IPS-11a (cell line): Measurements from ENCODE around the gene HAVCR1.
"Not testable (repeated sequence)": the region's sequence is repeated elsewhere in the genome, so short reads cannot be mapped to it uniquely, and the experiment has no call there.

Experiments used
- H3K4me3 ChIP-seq: one replicate; pipeline ENCODE4 v1.5.1; 2013; ENCODE audit warnings: low read depth, low read length, control low read depth

HAVCR1 gene

DNA sequence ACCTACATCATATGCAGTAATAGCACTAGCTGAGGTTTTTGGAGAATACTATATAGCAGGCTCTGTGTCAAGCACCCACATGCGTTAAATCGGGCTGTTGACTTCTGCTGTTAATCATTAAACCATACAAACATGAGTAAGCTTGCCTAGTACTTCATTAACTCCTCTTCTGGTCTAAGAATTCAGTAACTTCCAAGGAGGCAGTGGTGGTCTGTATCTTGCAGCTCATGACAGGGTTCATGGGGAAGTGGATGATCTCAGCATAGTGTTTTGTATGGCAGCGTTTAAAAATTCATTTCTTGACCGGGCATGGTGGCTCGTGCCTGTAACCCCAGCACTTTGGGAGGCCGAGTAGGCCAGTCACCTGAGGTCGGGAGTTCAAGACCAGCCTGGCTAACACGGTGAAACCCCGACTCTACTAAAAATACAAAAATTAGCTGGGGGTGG is at the start of gene HAVCR1:
HAVCR1 (minus strand) TSS at position 24 of the 447 bp plus-strand sequence. CDS start 1,173 bp downstream, outside the sequence.
- no peak within 1 kb of the TSS for H3K4me3 ChIP-seq

DNA sequence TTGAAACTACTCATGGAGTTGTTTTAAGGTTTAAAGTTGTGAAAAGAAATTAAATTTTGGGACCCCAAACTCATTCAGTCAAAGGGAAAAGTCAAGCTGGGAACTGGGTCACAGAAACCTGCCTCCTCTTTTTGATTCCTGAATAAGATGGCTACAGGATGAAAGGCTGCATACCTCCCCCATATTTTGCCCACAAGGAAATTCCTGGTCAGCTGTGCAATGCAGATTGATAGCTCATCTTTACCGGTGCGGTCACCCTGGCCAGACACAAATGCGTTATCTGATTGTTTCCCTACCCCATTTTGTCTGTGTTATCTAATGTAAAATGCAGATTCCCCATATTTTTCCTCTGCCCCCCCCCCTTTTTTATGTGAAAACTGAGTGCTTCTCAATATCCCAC is 48.6 kb upstream of the HAVCR1 start:
- H3K4me3 ChIP-seq: no peak overlapping the region

DNA sequence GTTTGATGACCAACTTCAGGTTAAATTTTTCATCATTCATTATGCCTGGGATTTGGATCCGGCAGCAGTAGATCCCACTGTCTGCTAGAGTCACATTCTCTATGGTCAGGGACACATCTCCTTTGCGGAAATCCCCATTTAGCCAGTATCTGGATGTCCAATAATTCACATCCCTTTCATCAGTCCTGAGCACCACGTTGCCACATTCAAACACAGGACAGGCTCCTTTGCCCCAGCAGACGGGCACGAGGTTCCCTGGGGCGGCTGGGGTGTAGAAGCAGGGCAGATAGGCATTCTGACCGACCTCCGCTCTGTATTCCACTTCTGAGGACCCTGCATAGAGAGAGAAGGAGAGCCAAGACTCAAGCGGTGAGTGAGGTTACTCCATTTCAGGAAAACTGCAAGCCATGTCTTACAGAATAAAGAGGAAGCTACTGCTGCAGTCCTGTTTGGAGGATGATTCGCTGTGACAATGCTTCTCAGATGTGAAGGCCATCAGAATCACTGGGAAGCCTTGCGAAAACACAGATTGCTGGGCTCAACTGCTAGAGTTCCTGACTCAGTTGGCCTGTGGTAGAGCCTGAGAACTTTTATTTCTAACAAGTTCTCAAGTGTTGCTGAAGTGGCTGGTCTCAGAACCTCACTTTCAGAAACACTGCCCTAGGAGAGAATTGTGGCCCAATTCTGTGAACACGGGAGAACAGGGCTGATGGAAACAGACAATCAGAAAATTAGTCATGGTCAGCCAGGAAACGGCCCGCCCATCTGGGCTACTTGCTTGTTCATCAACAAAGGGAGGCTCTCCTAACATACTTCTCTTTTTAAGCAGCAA is 47.9 kb upstream of the HAVCR1 start:
- H3K4me3 ChIP-seq: no peak overlapping the region

DNA sequence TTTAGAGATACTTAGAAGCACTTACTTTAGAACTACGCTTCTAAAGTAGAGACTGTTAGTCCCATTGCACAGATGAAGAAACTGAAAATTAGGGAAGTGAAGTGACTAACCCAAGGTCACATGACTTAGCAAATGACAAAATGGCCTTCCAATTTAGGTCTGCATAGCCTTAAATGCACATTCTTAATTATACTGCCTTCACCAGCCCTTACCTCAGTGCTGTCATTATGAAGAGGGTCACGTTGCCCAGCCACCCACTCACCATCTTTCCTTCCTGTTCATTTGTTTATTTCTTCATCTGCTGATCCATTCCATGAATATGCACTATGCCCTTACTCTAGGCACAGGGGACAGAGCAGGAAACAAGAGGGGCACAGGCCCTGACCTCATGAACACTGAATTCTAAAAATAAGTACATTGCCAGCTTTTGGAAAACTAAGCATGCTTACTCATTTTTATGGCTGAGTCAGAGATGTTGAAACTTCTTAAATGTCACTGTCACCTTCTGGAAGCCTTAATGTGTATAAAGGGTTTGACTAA is 41.3 kb upstream of the HAVCR1 start:
- no peak overlapping the region for H3K4me3 ChIP-seq

DNA sequence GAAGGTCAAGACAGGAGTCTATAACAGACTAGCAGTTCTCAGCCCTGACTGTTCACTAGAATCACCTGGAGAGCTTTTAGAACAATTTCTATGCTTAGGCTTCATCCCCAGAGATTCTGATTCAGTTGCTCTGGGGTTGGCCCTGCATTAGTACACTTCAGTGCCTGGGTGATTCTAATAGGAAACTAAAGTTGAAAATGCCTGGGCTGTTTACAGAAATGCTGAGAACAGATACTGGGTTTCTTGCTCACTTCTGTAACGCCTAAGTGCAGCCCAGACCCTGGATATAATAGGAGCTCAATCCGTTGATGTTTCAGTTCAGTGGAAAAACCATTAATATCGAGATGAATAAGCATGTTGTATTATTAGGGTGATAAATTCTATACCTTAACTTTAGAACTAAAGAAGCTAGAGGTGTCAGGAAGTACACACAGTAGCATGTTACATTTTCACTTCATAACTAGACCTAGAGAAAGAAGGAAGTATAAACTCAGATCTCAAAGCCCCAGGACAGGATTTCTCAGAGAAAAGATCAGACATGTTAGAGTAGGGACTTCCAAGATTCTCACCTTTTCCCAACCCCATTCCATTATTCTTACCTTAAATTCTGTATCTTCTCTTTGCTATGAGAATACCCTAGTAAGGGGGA is 29.6 kb upstream of the HAVCR1 start:
- no peak overlapping the region for H3K4me3 ChIP-seq

DNA sequence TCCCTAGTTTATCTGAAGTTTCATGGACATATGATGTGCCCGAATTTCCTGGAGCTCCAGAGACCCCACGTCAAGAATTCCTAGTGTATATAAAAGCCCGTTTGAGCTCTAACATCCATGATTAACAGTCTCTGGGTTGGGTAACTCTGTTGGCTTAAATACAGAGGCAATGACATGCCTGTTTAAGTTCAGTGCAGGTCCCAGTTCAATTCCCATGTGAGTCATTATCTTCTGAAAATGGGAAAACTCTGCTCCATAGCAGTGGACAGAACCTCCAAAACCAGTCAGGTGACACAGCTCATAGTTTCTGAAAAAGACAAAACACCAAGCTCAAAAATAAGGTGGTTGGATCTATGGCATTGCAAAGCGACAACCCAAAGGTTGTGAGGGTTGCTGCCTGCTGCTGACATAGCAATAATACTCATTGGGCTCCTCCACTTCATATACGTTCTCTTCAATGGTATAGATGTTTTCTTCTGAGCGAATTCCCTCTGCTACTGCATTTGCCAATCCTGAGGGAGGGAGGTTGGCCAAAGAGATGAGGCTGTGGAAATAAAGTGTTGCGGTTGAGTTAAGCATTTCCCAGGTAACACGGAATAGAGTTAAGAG is 27.9 kb upstream of the HAVCR1 start:
- no peak overlapping the region for H3K4me3 ChIP-seq

DNA sequence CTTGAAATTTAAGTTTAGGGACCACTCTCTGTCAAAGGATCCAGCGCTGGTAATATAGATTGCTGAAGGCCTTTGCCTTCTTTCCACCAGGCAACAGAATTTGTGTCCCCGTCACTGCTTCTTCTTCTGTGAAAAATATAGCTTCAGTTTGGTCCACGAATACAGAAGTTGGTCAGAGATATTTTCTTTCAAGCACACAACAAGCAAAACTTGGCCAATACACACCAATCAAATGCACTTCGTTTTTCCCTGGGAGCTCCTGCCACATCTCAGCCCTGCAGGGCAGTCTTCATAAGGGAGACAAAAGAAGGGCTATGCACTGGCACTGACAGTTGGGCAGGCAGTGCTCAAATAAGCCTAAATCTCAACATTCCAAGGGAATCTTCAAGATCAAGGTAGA is 27.0 kb upstream of the HAVCR1 start:
- no peak overlapping the region for H3K4me3 ChIP-seq

DNA sequence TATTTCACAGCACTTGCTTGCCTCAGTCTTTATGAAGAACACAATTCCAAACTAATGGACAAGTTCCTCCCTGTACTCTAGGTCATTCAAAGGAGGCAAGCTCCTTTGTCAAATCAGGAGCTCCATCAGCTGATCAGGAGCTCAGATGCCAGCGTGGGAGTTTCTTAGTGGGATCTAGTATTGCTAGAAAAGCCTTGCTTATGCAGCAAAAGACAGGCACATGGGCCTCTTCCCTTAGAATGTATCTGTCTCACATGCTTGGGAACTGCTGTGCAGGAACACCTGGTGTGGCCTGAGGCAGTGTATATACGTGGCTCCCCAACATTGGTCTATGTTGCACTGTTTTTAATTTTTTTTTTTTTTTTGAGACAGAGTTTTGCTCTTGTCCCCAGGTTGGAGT is 21.4 kb upstream of the HAVCR1 start:
- no peak overlapping the region for H3K4me3 ChIP-seq

DNA sequence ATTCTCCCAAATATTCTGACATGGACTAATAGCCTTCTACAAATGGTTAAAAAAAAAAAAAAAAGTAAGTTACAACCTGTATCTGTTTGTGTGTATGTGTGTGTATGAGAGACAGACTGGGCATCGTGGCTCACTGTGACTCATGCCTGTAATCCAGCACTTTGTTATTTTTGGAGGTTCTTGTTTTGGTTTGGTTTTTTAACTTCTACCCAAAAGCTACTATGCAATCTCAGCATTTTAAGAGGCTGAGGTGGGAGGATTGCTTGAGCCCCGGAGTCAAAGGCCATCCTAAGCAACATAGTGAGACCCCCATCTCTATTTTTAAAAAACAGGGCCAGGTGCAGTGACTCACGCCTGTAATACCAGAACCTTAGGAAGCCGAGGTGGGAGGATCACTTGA is 17.6 kb upstream of the HAVCR1 start:
- H3K4me3 ChIP-seq: no peak overlapping the region

DNA sequence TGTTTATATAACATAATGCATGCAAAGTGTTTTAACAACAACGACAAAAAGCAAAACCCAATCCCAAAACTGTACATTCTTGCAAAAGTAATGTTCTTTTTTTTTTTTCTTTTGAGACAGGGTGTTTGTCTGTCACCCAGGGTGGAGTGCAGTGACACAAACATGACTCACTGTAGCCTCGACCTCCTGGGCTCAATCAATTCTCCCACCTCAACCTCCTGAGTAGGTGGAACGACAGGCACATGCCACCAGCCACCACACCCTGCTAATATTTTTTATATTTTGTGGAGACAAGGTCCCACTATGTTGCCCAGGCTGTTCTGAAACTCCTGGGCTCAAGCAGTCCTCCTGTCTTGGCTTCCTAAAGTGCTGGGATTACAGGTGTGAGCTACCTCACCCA is 13.6 kb upstream of the HAVCR1 start:
- H3K4me3 ChIP-seq: no peak overlapping the region

DNA sequence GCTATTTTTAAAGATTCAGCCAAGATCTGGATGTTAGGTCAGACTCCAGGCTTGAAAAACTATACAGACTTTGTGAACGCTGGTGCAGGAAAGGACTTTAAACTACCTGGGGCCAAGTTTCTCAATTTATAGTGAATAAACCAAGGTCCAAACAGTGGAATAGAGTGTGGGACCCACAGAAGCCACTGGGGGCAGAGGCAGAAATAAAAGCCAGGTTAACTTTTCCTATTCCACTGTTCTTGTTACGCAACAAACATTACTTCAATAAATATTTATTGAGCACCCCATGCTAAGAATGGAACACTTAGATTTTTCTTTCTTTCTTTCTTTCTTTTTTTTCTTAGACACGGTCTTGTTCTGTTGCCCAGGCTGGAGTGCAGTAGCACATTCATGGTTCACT is 11.0 kb upstream of the HAVCR1 start:
- H3K4me3 ChIP-seq: no peak overlapping the region

DNA sequence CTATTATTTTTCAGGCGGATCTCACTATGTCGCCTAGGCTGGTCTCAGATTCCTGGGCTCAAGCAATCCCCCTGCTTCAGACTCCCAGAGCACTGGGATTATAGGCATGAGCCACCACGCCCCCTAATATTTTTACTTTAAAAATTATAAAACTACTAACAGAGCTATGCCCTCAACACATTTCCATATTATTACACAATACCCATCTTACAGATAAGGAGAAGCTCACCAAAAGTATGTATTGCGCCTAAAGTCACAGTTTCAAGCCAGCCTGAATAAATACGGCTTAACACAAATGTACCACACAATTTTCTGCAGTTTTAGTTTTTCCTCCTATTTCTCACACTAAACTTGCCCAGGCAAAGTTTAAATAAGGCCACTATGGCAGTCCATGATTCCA is 9.9 kb upstream of the HAVCR1 start:
- H3K4me3 ChIP-seq: no peak overlapping the region

DNA sequence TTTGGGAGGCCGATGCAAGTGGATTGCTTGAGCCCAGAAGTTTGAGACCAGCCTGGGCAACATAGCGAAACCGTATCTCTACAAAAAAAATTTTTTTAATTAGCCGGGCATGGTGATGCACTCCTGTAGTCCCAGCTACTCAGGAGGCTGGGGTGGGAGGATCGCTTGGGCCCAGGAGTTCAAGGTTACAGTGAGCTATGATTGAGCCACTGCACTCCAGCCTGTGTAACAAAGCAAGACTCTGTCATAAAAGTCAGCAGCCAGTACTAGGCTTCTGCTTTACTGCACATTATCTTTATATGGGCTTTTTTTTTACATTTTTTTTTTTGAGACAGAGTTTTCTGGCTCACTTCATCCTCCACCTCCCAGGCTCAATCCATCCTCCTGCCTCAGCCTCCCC is 9.4 kb upstream of the HAVCR1 start:
- no peak overlapping the region for H3K4me3 ChIP-seq

DNA sequence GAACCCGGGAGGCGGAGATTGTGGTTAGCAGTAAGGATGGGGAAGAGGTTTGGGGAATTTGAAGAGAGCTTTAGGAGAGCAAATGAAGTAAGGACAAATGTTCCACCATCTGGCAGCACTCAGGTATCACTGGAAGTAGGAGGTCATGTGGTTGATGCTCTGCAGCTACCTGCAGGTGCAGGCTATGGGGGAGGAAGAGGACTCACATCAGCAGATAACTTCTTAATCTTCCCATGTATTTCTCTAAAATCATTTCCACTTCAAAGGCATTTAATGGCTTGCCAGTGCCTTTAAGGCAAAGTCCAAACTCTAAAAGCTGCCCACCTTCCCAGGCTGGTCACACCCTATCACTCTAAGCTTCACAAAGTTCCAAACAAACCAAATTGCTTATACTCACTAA is 8.1 kb upstream of the HAVCR1 start:
- no peak overlapping the region for H3K4me3 ChIP-seq

DNA sequence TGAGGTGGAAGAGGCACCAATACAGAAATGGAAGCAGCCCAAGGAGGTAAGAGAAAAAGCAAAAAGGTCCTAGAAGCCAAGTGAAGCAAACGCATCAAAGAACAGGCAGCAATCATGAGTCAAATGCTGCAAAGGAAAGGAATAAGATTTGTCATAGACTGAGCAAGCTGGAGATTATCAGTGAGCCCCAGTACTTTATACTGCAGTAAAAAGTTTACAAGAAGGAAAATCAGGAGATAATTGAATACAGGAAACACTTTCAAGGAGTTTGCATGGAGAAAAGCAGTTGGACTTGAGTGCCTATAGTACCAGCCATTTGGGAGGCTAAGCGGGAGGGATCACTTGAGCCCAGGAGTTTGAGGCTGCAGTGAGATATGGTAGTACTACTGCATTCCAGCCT is 7.2 kb upstream of the HAVCR1 start:
- H3K4me3 ChIP-seq: no peak overlapping the region

DNA sequence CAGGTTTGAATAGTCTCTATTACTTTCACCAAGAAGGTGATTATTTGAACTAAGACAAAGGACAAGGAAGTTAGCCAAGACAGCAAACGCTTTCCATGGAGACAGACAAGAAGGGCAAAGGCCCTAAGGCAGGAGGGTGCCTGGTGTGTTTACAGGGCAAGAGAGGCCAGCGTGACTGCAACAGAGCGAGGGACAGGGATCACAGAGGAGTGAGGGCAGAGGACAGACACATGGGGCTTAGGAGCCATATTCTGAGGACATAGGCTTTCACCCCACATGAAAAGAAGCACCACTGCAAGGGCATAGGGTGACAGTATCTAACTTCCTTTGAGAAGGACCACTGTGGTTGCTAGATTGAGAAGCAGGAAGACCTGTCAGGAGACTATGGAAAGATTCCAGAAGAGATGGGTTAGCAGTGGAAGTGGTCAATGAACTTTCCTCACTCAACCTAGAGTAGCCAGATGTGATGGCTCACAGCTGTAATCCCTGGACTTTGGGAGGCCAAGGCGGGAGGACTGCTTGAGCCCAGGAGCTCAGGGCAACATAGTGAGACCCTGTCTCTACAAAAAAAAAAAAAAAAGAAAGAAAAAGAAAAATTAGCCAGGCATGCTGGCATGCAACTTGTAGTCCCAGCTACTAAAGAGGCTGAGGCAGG is 5.0 kb upstream of the HAVCR1 start:
- no peak overlapping the region for H3K4me3 ChIP-seq

DNA sequence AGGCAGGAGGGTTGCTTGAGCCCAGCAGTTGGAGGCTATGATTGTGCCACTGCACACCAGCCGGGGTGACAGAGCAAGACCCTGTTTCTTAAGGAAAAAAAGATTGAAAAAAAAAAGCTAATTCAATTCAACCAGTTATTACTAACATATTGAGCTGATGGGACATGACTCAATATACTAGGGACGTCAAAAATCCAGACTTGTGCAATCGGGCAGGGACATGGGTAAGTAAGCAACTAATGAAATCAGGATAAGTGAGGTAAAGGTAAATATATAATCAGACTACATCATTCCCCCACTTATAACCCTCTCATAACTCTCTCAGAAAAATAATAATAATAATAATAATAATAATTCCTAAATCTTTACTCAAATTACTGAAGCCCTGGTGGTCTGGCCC is 975 bp upstream of the HAVCR1 start:
- H3K4me3 ChIP-seq: no peak overlapping the region

DNA sequence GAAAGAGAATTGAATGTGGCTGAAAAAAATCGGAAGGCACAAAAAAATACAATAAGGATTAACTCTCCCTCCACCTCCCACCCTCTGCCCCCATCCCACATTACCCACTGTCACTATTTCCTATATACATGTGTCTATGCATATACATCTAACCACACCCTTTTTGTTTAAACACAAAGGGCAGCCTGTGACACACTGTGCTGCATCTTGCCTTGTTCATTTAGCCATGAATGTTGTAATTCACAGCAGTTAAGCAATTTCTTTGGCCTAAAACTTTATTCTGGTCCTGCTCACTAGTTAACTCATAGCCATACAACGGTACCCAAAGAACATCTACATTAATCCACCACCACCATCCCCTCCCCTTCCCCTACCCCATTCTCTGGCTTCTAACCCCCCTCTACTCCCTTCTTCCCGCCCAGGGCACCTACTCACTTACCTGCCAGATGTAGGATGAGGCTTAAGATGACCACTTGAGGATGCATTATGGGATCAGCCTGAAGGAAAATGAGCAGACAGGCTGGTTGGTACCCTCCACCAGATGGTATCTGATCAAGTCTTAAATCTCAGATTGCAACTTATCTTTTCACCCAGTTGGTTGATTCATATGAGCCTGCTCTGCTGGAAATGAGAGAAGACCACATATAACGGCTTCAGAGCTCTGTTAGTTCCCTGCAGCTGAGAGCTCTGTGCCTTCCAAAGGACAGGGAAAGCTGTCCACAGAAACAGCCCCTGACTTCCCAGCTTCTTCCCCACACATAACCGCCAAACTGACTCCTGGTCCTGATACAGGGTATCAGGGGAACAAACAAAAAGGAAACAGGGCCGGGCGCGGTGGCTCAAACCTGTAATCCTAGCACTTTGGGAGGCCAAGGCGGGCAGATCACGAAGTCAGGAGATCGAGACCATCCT is 1.2 kb downstream of the HAVCR1 start:
- no peak overlapping the region for H3K4me3 ChIP-seq

DNA sequence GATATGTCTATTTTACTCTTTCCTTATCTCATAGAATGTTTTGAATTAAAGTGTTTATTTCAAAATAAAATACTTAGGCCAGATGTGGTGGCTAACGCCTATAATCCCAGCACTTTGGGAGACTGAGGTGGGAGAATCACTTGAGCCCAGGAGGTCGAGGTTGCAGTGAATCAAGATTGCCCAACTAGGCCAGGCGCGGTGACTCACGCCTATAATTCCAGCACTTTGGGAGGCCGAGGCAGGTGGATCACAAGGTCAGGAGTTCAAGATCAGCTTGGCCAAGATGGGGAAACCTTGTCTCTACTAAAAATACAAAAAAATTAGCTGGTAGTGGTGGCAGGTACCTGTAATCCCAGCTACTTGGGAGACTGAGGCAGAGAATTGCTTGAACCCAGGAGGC is 2.1 kb downstream of the HAVCR1 start:
- H3K4me3 ChIP-seq: not testable (repeated sequence)

DNA sequence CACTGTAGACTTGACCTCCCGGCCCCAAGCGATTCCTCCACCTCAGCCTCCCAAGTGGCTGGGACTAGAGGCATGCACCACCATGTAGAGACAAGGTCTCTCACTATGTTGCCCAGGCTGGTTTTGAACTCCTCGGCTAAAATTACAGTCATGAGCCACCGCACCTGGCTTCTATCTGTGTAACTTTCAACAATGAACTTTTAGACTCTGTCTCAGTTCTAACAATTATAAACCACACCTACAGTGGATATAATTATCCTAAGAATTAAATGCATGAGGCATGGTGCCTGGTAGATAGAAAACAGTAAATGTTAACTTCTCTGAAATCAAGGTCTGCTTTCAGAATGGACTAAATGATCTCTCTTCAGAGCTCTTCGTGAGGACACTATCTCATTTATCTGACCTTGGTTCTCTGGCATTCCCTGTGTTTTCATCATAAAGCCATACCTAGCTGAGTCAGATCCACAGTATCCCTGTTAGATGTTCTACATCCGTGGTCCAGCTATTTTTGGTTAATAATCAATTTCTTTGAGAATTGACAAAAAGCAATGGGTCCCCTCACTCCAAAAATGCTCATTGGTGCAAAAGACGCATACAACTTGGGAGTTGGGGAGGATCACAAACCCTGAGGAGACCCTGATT is 7.2 kb downstream of the HAVCR1 start:
- H3K4me3 ChIP-seq: no peak overlapping the region
